H1 (cell line): ENCODE results near the gene IFITM2. TPM values are rescaled to one million over a fixed set of nuclear protein-coding genes. Genes with fewer than 3 reads are reported as not detected.

Source experiments
- BRCA1 ChIP-seq: IDR thresholded peaks from 2 replicates; pipeline ENCODE4 v1.6.1; 2012; ENCODE audit warnings: low read depth, low read length, improper control_type of control experiment
- KDM4A ChIP-seq: IDR thresholded peaks from one replicate; pipeline ENCODE4 v1.7.1; 2012; ENCODE audit warnings: low read depth, mild to moderate bottlenecking, moderate library complexity, low read length, inconsistent platforms; ENCODE audit not compliant: severe bottlenecking
- RBBP5 ChIP-seq: IDR thresholded peaks from 2 replicates; pipeline ENCODE4 v1.7.1; 2012; ENCODE audit warnings: low read depth, mild to moderate bottlenecking, inconsistent platforms, low read length, moderate library complexity, borderline replicate concordance
- polyA plus RNA-seq, 7 experiments: library from polyadenylated mRNA; depleted of rRNA in 3 of 7; stranded (reverse) in 5 of 7; unstranded in 2 of 7; fragments of >200 nt in 5 of 7; fragments of 200-250 nt in 2 of 7; gene quantifications; 1 replicate in 5 of 7; 2 replicates in 1 of 7; 4 replicates in 1 of 7; pipeline versions ENCODE4 v1.2.1 to v1.2.3, GENCODE V29; 2011 to 2013; ENCODE audit warnings: missing spikeins in 2 of 7, mixed read lengths in 2 of 7
- total RNA-seq: library from RNA; stranded (reverse); fragmentation: NEBNext Ultra II Directional; extraction: Animal tissue kit (Norgen Biotek cat#: 25700); gene quantifications from 2 replicates; pipeline ENCODE4 v1.2.1, GENCODE V29; 2021

IFITM2 gene
- total and polyA plus RNA-seq, 2 of the 8 experiments (the other 6 are each of a cell fraction or from before 2014, with no cell fraction given): 399 to 764 TPM

GRCh38 chr11:315516-315994 lies 7.9 kb downstream of the IFITM2 start (continued):
- TF ChIP-seq BRCA1 (no peak), KDM4A (no peak), RBBP5 (no peak)
- TF ChIP-seq, all 59 proteins: peak for 0
